Mucosa of rectum (tissue), 2 donors: ENCODE measurements around the gene ZDHHC8.

Source experiments
- H3K27ac ChIP-seq, 2 donors: one replicate each; pipeline ENCODE4 v1.7.0; 2013; ENCODE audit warnings: inconsistent platforms in 2 of 2, low read depth in 2 of 2, low read length in 2 of 2
- H3K27me3 ChIP-seq, 2 donors: one replicate each; pipeline ENCODE4 v1.7.0; 2013; ENCODE audit warnings: low read length in 2 of 2; ENCODE audit not compliant: control insufficient read depth in 2 of 2, insufficient read depth in 2 of 2
- H3K36me3 ChIP-seq, 2 donors: one replicate each; pipeline ENCODE4 v1.7.0; 2013; ENCODE audit warnings: low read length in 2 of 2; ENCODE audit not compliant: control insufficient read depth in 2 of 2, insufficient read depth in 2 of 2
- H3K4me1 ChIP-seq, 2 donors: one replicate each; pipeline ENCODE4 v1.7.0; 2013; ENCODE audit warnings: low read length in 2 of 2, mild to moderate bottlenecking in 1 of 2; ENCODE audit not compliant: control insufficient read depth in 2 of 2, insufficient read depth in 2 of 2
- H3K4me3 ChIP-seq, 2 donors: one replicate each; pipeline ENCODE4 v1.7.0; 2013; ENCODE audit warnings: low read length in 2 of 2
- H3K9ac ChIP-seq, 2 donors: one replicate each; pipeline ENCODE4 v1.7.0; 2013; ENCODE audit warnings: low read length in 2 of 2, low read depth in 1 of 2, mild to moderate bottlenecking in 1 of 2
- H3K9me3 ChIP-seq, 2 donors: one replicate each; pipeline ENCODE4 v1.7.0; 2013; ENCODE audit warnings: low read length in 2 of 2; ENCODE audit not compliant: control insufficient read depth in 2 of 2
- donor health status: healthy.
- donor health status: Normal muscosa, but diverticular disease.

Gene ZDHHC8

DNA sequence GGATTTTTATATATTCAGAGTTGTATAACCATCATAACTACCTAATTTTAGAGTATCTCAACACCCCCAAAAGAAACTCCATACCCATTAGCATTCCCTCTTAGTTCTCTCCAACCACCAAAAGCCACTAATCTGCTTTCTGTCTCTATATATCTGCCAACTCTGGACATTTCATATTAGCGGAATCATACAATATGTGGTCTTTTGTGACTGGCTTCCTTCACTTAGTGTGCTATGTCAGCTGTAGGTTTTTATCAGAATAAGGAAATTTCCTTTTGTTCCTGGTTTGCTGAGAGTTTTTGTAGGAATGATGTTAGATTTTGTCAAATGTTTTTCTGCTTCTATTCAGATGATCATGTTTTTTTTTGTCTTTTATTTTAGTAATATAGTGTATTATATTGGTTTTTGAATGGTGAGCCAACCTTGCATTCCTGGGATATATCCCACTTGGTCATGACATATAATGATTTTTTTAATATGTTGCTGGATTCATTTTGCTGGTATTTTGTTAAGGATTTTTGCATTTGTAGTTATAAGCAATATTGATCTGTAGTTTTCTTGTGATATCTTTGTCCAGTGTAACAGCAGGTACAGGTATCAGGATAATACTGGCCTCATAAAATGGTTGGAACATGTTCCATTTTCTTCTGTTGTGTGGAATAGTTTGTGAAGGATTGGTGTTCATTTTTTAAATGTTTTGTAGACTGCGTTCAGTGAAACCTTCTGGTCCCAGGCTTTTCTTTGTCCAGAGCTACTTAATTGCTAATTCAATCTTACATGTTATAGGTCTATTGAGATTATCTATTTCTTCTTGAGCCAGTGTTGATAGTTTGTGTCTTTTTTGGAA lies 34.8 kb upstream of the ZDHHC8 start:
- no peak overlapping the region for H3K9ac ChIP-seq
- no peak overlapping the region for H3K27ac ChIP-seq
- no peaks in the 10 kb centered on the region for H3K27me3 ChIP-seq
- no peaks in the 10 kb centered on the region for H3K9me3 ChIP-seq
- peaks cover 76 to 78% of the 10 kb centered on the region in 2 donors for H3K36me3 ChIP-seq
- H3K4me1 ChIP-seq = no peaks in the 10 kb centered on the region
- no peak overlapping the region for H3K4me3 ChIP-seq

DNA sequence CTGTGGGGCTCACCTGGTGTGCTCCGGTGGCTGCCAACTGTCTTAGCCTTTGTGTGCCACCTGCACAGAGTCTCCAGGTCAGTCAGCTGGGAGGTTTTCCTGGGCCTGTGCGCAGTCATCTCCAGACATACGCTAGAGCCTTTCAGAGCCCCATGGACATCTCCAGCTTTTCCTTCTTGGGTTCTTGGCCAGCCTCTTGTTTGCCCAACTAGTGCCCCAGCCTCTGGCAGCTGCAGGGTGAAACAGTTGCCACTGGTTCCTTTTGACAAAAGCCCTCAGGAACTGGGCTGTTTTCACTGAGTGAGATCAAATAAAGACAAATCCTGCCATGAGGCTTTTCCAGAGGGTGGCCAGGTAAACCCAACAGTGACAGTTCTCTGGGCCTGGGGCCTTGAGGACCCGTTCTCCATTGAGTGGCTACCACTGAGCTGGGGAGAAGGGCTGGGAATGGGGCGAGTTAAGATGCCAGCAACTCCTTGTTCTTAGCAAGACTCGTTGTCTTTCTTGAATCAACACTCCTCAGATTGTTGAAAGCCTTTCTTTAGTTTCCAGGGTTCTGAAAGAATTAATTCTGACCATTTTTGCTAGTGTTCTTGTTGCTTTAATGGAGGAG lies 32.4 kb upstream of the ZDHHC8 start:
- no peak overlapping the region for H3K9ac ChIP-seq
- no peaks in the 10 kb centered on the region for H3K4me1 ChIP-seq
- no peak overlapping the region for H3K27ac ChIP-seq
- no peaks in the 10 kb centered on the region for H3K27me3 ChIP-seq
- H3K9me3 ChIP-seq = no peaks in the 10 kb centered on the region
- H3K4me3 ChIP-seq = no peak overlapping the region
- H3K36me3 ChIP-seq = peaks cover 58 to 67% of the 10 kb centered on the region in 2 donors

GRCh38 chr22:20101638-20102037 lies 30.0 kb upstream of the ZDHHC8 start:
- Histone ChIP-seq H3K4me3 (no peak overlapping the region), H3K9me3 (no peaks in the 10 kb centered on the region), H3K27me3 (no peaks in the 10 kb centered on the region), H3K27ac (no peak overlapping the region), H3K4me1 (no peaks in the 10 kb centered on the region), H3K36me3 (peaks cover 46 to 67% of the 10 kb centered on the region in 2 donors), H3K9ac (no peak overlapping the region)

- Histone ChIP-seq H3K9ac (no peak overlapping the region), H3K27me3 (no peaks in the 10 kb centered on the region), H3K27ac (no peak overlapping the region), H3K4me1 (no peaks in the 10 kb centered on the region), H3K9me3 (no peaks in the 10 kb centered on the region), H3K4me3 (no peak overlapping the region), H3K36me3 (peaks cover 47 to 68% of the 10 kb centered on the region in 2 donors)
These were observed 29.3 kb upstream of the ZDHHC8 start for GRCh38 chr22:20102203-20102780.

DNA sequence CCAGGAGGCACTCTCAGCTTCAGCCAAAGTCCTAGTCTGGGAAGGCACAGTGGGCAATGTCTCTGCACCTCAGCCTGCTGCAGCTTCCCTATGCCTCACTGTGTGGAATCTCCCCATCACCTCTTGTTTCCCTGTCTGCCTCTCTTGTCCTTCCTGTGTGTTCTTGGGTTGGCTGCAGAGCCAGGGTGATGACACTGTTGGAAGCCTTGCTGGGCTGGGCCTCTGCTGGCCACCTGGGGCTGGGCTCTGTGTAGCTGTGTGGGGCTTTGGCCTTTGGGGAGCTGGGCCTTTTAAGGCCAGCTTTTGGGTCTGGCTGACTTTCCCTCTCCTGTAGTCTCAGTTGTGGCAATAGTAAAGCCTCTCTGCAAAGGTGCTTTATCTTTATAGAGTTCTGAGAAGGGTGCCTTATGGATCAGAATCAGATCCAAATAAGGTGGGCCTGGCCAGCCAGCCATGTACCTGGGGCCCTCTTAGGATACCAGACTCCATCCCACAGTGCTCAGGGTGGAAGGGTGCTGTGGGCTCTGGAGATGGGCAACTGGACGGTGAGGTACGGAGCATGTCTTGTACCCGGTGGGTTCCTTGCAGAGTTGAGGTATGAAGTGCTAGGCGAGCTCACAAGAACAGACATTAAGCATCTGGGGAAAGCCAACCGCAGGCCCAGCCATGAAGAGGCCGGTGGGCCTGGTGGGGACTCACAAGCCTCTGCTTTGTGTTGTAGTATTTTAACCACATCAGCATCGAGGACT lies 26.0 kb upstream of the ZDHHC8 start:
- Histone ChIP-seq H3K4me1 (no peaks in the 10 kb centered on the region), H3K4me3 (no peak overlapping the region), H3K36me3 (peaks cover 50 to 69% of the 10 kb centered on the region in 2 donors), H3K27me3 (no peaks in the 10 kb centered on the region), H3K9me3 (no peaks in the 10 kb centered on the region), H3K27ac (no peak overlapping the region), H3K9ac (no peak overlapping the region)

GRCh38 chr22:20106205-20106848 lies 25.3 kb upstream of the ZDHHC8 start:
- Histone ChIP-seq H3K4me3 (no peak overlapping the region), H3K4me1 (no peaks in the 10 kb centered on the region), H3K9me3 (no peaks in the 10 kb centered on the region), H3K27me3 (no peaks in the 10 kb centered on the region), H3K9ac (no peak overlapping the region), H3K36me3 (peaks cover 48 to 75% of the 10 kb centered on the region in 2 donors), H3K27ac (no peak overlapping the region)

DNA sequence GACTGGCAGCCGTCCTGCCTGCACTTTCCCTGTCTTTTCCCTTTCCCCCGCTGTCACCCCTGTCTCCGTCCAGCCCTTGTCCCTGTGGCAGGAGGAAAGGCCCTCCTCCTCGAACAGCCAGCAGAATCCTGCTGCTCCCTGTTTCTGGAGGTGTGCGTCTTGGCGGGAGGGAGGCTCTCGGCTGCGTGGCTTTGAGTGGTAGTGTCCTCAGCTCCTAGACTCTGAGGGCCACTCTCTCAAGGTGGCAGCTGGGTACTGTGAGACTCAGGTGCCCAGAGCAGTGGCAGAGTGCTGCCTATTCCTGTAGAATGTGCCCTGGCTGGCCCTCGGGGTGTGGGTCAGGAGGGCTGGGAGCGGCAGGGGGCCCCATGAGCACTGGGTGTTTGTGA lies 24.8 kb upstream of the ZDHHC8 start:
- Histone ChIP-seq H3K9me3 (no peaks in the 10 kb centered on the region), H3K4me1 (no peaks in the 10 kb centered on the region), H3K27me3 (no peaks in the 10 kb centered on the region), H3K27ac (no peak overlapping the region), H3K4me3 (no peak overlapping the region), H3K36me3 (peaks cover 48 to 77% of the 10 kb centered on the region in 2 donors), H3K9ac (no peak overlapping the region)

DNA sequence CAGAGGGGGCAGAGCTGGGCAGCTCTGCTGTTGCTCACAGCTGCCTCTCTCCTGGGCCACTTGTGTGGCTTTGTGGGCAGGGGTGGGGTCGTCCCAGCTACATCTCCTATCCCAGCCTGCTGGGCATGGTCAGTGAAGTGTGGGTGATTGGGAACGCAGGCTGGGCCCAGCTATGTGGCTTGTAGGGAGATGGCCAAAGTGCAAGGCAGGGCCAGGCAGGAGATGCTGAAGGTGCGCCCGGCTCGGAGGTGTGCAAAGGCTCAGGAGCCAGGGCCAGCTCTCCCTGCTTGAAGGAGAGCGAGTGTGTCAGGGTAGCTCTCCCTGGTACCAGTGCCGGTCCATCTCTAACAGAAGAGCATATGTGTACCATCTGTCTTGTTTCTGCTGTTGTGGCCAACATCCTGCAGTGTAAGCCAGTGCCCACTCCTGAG lies 24.1 kb upstream of the ZDHHC8 start:
- Histone ChIP-seq H3K36me3 (peaks cover 53 to 77% of the 10 kb centered on the region in 2 donors), H3K27me3 (no peaks in the 10 kb centered on the region), H3K9me3 (no peaks in the 10 kb centered on the region)

GRCh38 chr22:20107951-20108756 lies 23.4 kb upstream of the ZDHHC8 start:
- Histone ChIP-seq H3K4me3 (no peak overlapping the region), H3K27me3 (no peaks in the 10 kb centered on the region), H3K9ac (no peak overlapping the region), H3K36me3 (peaks cover 53 to 82% of the 10 kb centered on the region in 2 donors), H3K27ac (no peak overlapping the region), H3K4me1 (peaks cover 0 to 4% of the 10 kb centered on the region in 2 donors), H3K9me3 (no peaks in the 10 kb centered on the region)

More for the DNA sequence above, 24.1 kb upstream of the ZDHHC8 start:
- no peak overlapping the region for H3K4me3 ChIP-seq
- H3K27ac ChIP-seq = no peak overlapping the region
- H3K4me1 ChIP-seq = peaks cover 0 to 4% of the 10 kb centered on the region in 2 donors
- H3K9ac ChIP-seq = no peak overlapping the region
